GM19328 (cell line): ENCODE data around the gene NRARP.

Source experiments
- ATAC-seq: cut with Tn5 transposase; IDR thresholded peaks from one replicate; pipeline ENCODE4 v1.9.1; 2021; ENCODE audit warnings: mild to moderate bottlenecking, moderate library complexity; ENCODE audit not compliant: unreplicated experiment

The NRARP gene

DNA sequence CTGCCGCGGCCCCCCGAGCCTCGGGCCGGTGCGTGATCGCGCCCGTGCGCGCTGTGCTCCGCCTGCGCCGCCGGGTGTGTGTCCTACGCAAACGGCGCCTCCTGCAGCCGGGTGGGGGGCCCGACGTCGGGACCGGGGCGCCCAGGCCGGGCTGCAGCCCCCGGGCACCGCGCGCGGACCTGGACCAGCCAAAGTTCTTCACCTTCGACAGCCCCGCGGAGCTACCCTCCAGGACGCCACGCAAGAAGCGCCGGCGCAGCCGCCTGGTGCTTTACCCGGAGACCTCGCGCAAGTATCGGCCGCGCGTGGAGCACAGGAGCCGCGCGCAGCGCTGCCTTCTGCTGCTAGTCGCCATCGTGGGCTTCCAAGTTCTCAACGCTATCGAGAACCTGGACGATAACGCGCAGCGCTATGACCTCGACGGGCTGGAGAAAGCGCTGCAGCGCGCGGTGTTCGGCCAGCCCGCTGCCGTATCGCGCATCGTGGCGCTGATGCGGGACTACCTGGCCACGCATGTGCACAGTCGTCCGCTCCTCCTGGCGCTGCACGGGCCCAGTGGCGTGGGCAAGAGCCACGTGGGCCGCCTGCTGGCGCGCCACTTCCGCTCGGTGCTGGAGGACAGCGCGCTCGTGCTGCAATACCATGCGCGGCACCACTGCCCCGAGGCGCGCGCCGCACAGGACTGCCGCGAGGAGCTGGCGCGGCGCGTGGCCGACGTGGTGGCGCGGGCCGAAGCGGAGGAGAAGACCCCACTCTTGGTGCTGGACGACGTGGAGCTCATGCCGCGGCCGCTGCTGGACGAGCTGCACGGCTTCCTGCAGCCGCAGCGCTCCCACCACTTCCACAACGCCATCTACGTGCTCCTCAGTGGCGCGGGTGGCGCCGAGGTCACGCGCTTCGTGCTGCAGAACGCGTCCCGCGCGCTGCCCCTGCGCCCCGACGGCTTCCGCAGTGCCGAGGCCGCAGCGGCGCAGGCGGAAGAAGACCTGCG, 23.1 kb downstream of the NRARP start:
- ATAC-seq = no peak

DNA sequence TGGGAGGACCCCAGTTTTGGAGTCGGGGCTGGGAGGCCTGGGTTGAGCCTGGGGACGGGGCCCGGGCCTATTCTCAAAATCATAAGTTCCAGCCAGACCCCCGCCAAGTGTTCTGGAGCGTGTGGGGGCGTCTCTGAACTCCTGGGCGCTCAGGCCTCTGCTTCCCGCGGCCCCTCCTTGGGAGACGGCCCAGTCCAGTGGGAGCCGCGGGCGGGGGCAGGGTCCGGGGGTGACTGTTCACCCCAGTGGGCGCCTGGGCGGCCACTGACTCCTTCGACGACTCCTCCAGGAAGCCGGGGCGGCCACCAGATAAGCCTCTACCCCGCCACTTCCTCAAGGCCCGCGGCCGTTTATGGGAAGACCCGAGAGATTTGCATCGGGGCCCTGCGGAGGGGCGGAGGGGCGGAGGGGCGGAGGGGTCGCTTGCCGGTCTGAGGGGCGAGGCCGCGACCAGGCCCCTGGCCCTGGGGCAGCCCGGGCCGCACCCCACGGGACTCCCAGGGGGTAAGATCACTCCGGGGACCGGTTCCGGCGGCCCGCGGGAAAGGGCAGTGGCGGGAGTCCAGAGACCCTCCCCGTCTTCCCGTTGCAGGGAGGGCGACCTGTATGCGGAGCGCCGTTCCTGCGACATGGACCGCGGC, 23.9 kb downstream of the NRARP start:
- ATAC-seq = no peak

DNA sequence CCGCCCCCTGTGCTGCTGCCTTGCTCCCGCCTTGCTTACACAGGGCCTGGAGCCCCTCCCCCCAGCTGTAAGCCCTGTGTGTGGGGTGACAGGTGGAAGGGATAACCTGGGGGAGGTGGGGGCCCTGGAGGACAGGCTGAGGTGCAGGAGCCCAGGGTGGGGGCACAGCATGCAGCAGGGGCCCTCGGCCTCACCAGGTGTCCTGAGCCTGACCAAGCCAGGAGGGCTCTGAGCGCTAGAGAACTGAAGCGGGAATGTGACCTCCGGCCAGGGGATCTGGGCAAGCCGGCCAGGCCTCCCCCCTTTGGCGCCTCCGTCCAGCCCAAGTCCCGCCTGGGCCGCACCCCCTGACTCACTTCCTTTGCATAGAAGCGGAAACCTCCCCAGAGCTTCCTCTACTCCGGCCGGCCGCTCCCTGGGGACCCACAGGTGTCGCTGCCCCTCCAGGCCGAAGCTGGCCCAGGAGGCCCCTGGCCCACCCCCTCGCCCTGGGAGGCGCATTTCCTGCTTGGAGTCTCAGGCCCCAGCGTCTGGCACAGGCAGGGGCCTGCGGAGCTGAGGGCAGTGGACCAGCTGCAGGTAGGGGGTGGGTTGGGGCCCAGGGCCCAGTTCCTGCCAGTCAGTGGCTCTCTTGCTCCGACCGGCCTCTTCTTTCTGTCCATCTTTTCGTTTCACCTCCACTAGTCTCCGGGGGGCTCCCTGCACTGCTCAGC, 24.6 kb downstream of the NRARP start, which contains the start of gene TOR4A:
TSS of gene TOR4A (plus strand) at position 398 of the 713 bp plus-strand sequence. CDS start 964 bp downstream, outside the sequence.
- ATAC-seq = peak; percentile 49

- no peak for ATAC-seq
Measured at GRCh38 chr9:137276473-137277328, 25.4 kb downstream of the NRARP start.

DNA sequence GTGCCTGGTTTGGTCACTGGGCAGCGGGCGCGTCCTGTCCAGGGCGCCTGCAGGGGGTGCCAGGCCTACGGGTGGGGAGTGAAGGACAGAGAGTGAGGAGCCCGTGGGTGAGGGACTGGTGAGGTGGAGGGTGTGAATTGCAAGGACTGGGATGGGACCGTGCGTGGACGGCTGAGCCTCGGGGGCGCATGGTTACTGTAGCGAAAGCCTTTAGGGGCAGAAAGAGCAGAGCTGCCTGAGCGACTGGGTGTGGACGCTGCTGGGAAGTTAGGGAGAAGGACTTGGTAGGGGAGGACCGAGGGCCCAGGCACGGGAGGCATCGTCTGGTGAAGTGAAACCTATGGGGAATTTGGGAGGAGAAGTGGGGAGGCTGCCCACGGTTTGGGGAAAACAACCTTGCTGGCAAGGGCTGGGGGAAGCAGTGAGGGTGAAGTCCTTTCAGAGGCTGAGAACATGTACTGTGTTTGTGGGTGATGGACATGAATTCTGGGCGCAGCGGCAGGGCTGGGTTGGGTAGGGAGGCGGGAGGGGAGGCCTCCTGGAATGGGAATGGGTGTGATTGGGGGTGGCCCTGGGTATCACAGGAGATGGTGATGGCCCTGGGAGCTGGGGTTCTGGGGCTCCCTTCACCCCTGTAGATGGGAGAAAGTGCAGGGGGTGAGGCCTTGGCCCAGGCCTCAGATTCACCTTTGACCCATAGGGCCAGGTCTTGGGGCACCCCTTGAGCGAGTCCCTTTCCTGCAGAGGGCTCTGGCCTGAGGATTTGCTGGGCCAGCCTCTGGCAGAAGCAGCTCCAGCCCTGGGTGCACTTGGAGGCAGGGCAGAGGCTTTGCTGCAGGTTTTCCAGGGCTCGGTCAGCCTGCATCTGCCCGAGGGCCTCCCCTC, 26.2 kb downstream of the NRARP start:
- ATAC-seq = no peak

DNA sequence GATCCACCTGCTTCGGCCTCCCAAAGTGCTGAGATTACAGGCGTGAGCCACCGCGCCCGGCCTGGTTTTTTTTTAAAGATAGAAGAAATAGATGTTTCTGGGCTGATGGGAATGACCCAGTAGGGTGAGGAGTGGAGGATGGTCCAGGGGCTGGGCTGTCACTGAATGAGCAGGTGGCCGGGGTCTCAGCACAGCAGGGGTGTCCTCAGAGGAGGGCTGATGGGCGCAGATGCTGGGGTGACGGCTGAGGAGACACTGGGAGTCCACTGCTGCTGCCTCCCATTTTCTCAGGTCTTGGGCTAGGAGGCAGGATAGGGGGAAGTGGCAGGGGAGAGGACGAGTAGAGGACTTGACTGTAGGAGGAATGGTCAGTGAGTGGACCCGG, 26.9 kb downstream of the NRARP start:
- ATAC-seq = no peak

DNA sequence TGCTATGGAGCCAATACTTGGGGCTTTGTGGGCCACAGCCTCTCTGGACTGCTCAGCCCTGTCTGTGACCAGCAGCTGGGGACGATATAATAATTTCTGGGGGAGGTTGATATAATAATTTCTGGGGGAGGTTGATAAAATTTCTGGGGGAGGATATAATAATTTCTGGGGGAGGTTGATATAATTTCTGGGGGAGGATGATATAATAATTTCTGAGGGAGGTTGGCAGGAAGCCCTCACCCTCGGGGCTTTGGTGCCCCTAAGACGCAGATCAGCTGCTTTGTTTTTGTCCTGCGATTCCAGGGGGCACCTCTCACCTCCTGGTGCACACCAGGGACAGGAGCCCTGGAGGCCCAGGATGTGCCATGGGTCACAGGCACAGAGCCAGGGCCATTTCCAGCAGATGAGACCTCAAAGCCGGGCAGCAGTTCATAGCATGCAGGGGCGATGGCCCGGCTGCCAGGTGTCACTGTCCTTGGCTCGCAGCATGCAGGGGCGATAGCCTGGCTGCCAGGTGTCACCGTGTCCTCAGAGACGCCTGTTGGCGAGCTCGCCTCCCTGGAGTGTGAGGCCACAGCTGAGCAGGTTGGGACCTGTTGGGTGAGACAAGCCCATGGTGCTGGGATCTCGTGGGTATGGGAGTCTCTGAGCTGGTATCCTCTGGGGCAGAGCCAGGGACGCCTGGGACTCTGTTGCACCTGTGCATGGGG, 28.3 kb downstream of the NRARP start:
- no peak for ATAC-seq

DNA sequence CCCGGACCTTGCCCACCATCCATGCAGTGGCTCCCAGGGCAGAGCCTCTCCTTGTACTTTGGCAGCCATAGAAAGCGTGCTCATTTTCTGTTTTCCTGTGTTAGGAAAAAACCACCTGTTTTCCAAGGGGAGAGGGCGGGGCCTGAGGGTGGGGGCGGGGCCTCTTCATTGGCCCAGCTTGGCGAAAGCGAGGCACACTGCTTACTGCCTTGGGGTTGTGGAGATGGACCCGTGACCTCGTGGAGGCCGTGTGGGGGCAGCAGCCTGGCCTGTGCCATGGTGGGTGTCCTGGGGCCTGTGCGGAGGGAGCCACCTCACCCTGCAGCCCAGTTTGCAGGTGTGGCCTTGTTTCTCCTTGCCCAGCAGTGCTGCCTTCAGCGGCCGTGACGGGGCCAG, 29.0 kb downstream of the NRARP start:
- ATAC-seq = no peak

GRCh38 chr9:137272241-137273094, 29.6 kb downstream of the NRARP start:
- no peak for ATAC-seq

GRCh38 chr9:137271696-137272076, 30.4 kb downstream of the NRARP start:
- ATAC-seq = no peak

- no peak for ATAC-seq
Measured at GRCh38 chr9:137270929-137271695, 31.0 kb downstream of the NRARP start.

GRCh38 chr9:137269231-137269772, 32.8 kb downstream of the NRARP start:
- no peak for ATAC-seq

GRCh38 chr9:137268538-137269201, 33.4 kb downstream of the NRARP start:
- ATAC-seq = no peak

GRCh38 chr9:137267933-137268355, 34.1 kb downstream of the NRARP start:
- ATAC-seq = no peak

- ATAC-seq = no peak
Measured at GRCh38 chr9:137266585-137267453, 35.3 kb downstream of the NRARP start.
